Forelimb muscle (tissue), 1 donor: ENCODE results near the gene YIF1B. TPM values are rescaled to one million over a fixed set of nuclear protein-coding genes. Genes with fewer than 3 reads are reported as not detected.
"Not testable (repeated sequence)": the region's sequence is repeated elsewhere in the genome, so short reads cannot be mapped to it uniquely, and the experiment has no call there.

Source experiments
- DNase-seq: peaks from one replicate; pipeline ENCODE4 v3.0.0-alpha.2; 2013; ENCODE audit warnings: low read depth
- polyA plus RNA-seq: library from polyadenylated mRNA; unstranded; fragments of 120-200 nt; gene quantifications from one replicate; pipeline ENCODE4 v1.2.1, GENCODE V29; 2013; ENCODE audit not compliant: insufficient read length

YIF1B gene
- 27.4 TPM for polyA plus RNA-seq

GRCh38 chr19:38315657-38316476 lies at the start of gene YIF1B:
Gene YIF1B, minus strand, starts transcription at chr19:38315947. Its CDS starts 30 bp downstream, at chr19:38315917.
- DNase-seq, result peak; percentile 84

- not testable (repeated sequence) for DNase-seq
Observed at GRCh38 chr19:38362946-38363688, 47.4 kb upstream of the YIF1B start.

- DNase-seq, result no peak
Observed at GRCh38 chr19:38362076-38362945, 46.6 kb upstream of the YIF1B start.

GRCh38 chr19:38361633-38362075 lies 45.9 kb upstream of the YIF1B start:
- no peak for DNase-seq

GRCh38 chr19:38360839-38361631 lies 45.3 kb upstream of the YIF1B start:
- DNase-seq, result no peak

- no peak for DNase-seq
Observed at GRCh38 chr19:38360351-38360750, 44.6 kb upstream of the YIF1B start.

- no peak for DNase-seq
Observed at GRCh38 chr19:38359242-38360021, 43.7 kb upstream of the YIF1B start.

- no peak for DNase-seq
Observed at GRCh38 chr19:38358071-38358470, 42.3 kb upstream of the YIF1B start.

- DNase-seq, result no peak
Observed at GRCh38 chr19:38355728-38356725, 40.3 kb upstream of the YIF1B start.

GRCh38 chr19:38352611-38353010 lies 36.9 kb upstream of the YIF1B start:
- DNase-seq, result no peak

GRCh38 chr19:38351865-38352395 lies 36.2 kb upstream of the YIF1B start:
- no peak for DNase-seq

GRCh38 chr19:38350883-38351282 lies 35.1 kb upstream of the YIF1B start:
- DNase-seq, result no peak

GRCh38 chr19:38346837-38347236 lies 31.1 kb upstream of the YIF1B start:
- no peak for DNase-seq

- DNase-seq, result no peak
Observed at GRCh38 chr19:38340927-38341326, 25.2 kb upstream of the YIF1B start.

GRCh38 chr19:38339011-38339410 lies 23.3 kb upstream of the YIF1B start:
- not testable (repeated sequence) for DNase-seq

- no peak for DNase-seq
Observed at GRCh38 chr19:38337360-38337653, 21.6 kb upstream of the YIF1B start.

GRCh38 chr19:38336638-38337359 lies 21.1 kb upstream of the YIF1B start:
- DNase-seq, result peak; percentile 41

- peak; percentile 73 for DNase-seq
Observed at GRCh38 chr19:38335949-38336637, 20.3 kb upstream of the YIF1B start.
